Measurements from ENCODE around the gene PPP1CC. TPM values are rescaled to one million over a fixed set of nuclear protein-coding genes. Genes with fewer than 3 reads are reported as not detected.
A peak's percentile ranks its signal among the peaks of the same experiment; 100 is the strongest.
"Not testable (repeated sequence)": the region's sequence is repeated elsewhere in the genome, so short reads cannot be mapped to it uniquely, and the experiment has no call there.

Gene PPP1CC
- total RNA-seq, 2 donors from 2014 or later: 179 to 201 TPM

DNA sequence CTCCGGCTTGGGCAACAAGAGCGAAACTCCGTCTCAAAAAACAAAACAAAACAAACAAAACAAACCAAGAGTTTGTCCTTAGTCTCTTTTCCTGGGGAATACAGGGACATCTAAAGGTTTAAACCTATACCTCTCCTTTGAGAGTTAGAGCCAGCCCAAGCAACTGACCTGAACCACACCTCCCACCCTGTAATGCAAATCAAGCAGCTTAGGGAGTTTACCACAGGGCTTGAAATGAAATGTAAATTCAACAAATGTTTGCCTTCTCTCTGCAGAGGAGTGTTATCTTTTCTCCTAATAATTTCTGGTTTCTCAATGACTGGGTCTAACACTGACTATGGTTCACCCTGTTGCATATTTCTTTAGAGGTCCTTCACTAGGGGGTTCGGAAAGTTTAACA lies 16.7 kb downstream of the PPP1CC start:
- Histone ChIP-seq H3K36me3 (ENCODE audit: control insufficient read depth, insufficient read depth, low read length) (peaks cover 94% of the 10 kb centered on the region), H3K4me1 (ENCODE audit: control insufficient read depth, insufficient read depth, low read length) (no peaks in the 10 kb centered on the region), H3K4me3 (ENCODE audit: low read length) (no peak overlapping the region), H3K27ac (ENCODE audit: low read depth, low read length) (no peak overlapping the region), H3K9ac (ENCODE audit: extremely low read depth, low read length, poor library complexity, severe bottlenecking) (no peak overlapping the region), H3K27me3 (ENCODE audit: control insufficient read depth, insufficient read depth, low read length, poor library complexity, severe bottlenecking) (no peaks in the 10 kb centered on the region), H3K9me3 (ENCODE audit: control insufficient read depth, low read length) (no peaks in the 10 kb centered on the region)
- Mint-ChIP-seq H3K27ac (peak overlapping the region; percentile 14), H3K36me3 (ENCODE audit: low read depth) (peaks cover 82% of the 10 kb centered on the region), H3K9me3 (no peaks in the 10 kb centered on the region), H3K4me3 (no peak overlapping the region), H3K27me3 (ENCODE audit: insufficient read depth) (no peaks in the 10 kb centered on the region), H3K4me1 (peaks cover 16% of the 10 kb centered on the region)
- TF ChIP-seq, protein P1, sequence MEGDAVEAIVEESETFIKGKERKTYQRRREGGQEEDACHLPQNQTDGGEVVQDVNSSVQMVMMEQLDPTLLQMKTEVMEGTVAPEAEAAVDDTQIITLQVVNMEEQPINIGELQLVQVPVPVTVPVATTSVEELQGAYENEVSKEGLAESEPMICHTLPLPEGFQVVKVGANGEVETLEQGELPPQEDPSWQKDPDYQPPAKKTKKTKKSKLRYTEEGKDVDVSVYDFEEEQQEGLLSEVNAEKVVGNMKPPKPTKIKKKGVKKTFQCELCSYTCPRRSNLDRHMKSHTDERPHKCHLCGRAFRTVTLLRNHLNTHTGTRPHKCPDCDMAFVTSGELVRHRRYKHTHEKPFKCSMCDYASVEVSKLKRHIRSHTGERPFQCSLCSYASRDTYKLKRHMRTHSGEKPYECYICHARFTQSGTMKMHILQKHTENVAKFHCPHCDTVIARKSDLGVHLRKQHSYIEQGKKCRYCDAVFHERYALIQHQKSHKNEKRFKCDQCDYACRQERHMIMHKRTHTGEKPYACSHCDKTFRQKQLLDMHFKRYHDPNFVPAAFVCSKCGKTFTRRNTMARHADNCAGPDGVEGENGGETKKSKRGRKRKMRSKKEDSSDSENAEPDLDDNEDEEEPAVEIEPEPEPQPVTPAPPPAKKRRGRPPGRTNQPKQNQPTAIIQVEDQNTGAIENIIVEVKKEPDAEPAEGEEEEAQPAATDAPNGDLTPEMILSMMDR (conservative IDR thresholded peaks at IDR 0.05): no peak
- DNase-seq: peak; percentile 17
- WGBS, 2 experiments (ENCODE audit: insufficient coverage in 1 of 2, insufficient read length in 1 of 2): 98 to 100% methylated on average over 3 to 4 of the region's 4 CpGs

DNA sequence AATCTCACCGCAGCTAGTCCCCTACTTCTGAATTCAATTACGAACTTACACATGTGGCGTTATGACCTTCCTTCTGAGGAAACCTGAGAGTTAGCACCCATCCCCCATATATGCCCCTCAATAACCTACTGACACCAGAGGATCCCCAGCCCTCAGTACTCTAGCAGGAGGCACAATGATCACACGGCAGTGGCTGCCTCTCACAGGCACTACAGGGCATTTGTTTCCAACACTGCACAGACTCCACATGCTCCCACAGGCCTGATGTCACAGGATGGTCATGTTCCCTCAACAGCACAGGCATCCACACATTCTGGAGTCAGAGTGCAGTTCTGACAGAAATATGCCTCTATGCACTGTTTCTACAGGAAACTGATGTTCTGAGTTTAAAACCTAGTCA lies 17.4 kb downstream of the PPP1CC start:
- peak; percentile 38 for DNase-seq
- no peak overlapping the region for H3K4me3 Mint-ChIP-seq
- Histone ChIP-seq H3K4me1 (ENCODE audit: control insufficient read depth, insufficient read depth, low read length) (no peaks in the 10 kb centered on the region), H3K36me3 (ENCODE audit: control insufficient read depth, insufficient read depth, low read length) (peaks cover 94% of the 10 kb centered on the region), H3K9me3 (ENCODE audit: control insufficient read depth, low read length) (no peaks in the 10 kb centered on the region), H3K9ac (ENCODE audit: extremely low read depth, low read length, poor library complexity, severe bottlenecking) (no peak overlapping the region), H3K27ac (ENCODE audit: low read depth, low read length) (no peak overlapping the region), H3K27me3 (ENCODE audit: control insufficient read depth, insufficient read depth, low read length, poor library complexity, severe bottlenecking) (no peaks in the 10 kb centered on the region), H3K4me3 (ENCODE audit: low read length) (no peak overlapping the region)
- H3K36me3 Mint-ChIP-seq (ENCODE audit: low read depth): peaks cover 82% of the 10 kb centered on the region
- H3K4me1 Mint-ChIP-seq: peaks cover 16% of the 10 kb centered on the region
- no peak overlapping the region for H3K27ac Mint-ChIP-seq
- TF ChIP-seq, protein P1 (conservative IDR thresholded peaks at IDR 0.05): no peak
- no peaks in the 10 kb centered on the region for H3K9me3 Mint-ChIP-seq
- 94 to 96% methylated on average over 4 of the region's 4 CpGs for WGBS, 2 experiments (ENCODE audit: insufficient coverage in 1 of 2, insufficient read length in 1 of 2)
- no peaks in the 10 kb centered on the region for H3K27me3 Mint-ChIP-seq (ENCODE audit: insufficient read depth)

DNA sequence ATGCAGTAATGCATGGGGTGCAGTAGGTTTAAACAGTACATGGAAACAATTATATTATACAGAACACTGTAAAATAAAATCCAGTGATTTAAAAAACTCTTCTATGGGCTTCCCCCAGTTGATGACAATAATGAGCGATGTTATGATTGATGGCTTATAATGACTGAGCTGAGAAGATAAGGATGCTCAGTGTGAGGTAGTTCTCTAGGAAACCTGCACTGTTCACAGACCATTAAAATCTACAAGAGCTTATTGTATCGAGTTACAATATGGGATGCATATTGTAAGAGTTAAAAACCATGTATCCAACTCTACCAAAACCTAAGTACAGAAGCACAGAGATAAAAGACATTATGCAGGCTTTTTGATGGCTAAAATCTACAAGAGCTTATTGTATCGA lies 19.8 kb downstream of the PPP1CC start:
- H3K9ac ChIP-seq (ENCODE audit: extremely low read depth, low read length, poor library complexity, severe bottlenecking); H3K27me3 Mint-ChIP-seq (ENCODE audit: insufficient read depth); H3K27me3 ChIP-seq (ENCODE audit: control insufficient read depth, insufficient read depth, low read length, poor library complexity, severe bottlenecking); H3K4me3 ChIP-seq (ENCODE audit: low read length); H3K4me3 Mint-ChIP-seq; DNase-seq; H3K27ac ChIP-seq (ENCODE audit: low read depth, low read length); H3K4me1 ChIP-seq (ENCODE audit: control insufficient read depth, insufficient read depth, low read length); H3K9me3 Mint-ChIP-seq; H3K9me3 ChIP-seq (ENCODE audit: control insufficient read depth, low read length); H3K27ac Mint-ChIP-seq: not testable (repeated sequence)
- peaks cover 97% of the 10 kb centered on the region for H3K36me3 ChIP-seq (ENCODE audit: control insufficient read depth, insufficient read depth, low read length)
- Mint-ChIP-seq H3K4me1 (peaks cover 16% of the 10 kb centered on the region), H3K36me3 (ENCODE audit: low read depth) (peaks cover 84% of the 10 kb centered on the region)
- WGBS, 2 experiments (ENCODE audit: insufficient coverage in 1 of 2, insufficient read length in 1 of 2): 100% methylated on average over 1 of the region's 3 CpGs; no CpG with 5 or more reads in 1 of the 2 experiments

DNA sequence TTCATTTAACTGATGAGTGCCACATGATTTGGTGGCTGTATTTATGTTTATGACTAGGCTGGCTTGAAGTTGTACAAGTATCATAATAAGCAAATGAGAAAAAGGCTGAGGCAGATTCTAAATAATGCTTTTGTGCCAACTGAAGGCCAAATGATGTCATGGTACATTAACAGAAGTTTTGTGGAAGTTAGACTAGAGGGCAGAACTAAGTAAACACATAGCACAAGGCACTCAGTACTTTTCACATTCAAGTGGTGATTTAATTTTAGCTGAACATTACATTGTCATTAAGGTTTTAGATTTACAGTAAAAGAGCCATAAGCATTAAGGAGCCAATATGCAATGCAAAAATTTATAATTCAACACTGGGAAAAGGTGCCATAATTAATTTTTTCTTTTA lies 21.1 kb downstream of the PPP1CC start:
- TF ChIP-seq, protein P1 (conservative IDR thresholded peaks at IDR 0.05): no peak
- H3K27me3 ChIP-seq (ENCODE audit: control insufficient read depth, insufficient read depth, low read length, poor library complexity, severe bottlenecking): no peaks in the 10 kb centered on the region
- H3K36me3 ChIP-seq (ENCODE audit: control insufficient read depth, insufficient read depth, low read length): peaks cover 96% of the 10 kb centered on the region
- H3K27ac Mint-ChIP-seq: no peak overlapping the region
- H3K9me3 Mint-ChIP-seq: no peaks in the 10 kb centered on the region
- H3K27ac ChIP-seq (ENCODE audit: low read depth, low read length): no peak overlapping the region
- no peak overlapping the region for H3K4me3 Mint-ChIP-seq
- no peak overlapping the region for H3K9ac ChIP-seq (ENCODE audit: extremely low read depth, low read length, poor library complexity, severe bottlenecking)
- DNase-seq: no peak
- no peaks in the 10 kb centered on the region for H3K9me3 ChIP-seq (ENCODE audit: control insufficient read depth, low read length)
- peaks cover 6% of the 10 kb centered on the region for H3K4me1 Mint-ChIP-seq
- H3K4me1 ChIP-seq (ENCODE audit: control insufficient read depth, insufficient read depth, low read length): no peaks in the 10 kb centered on the region
- H3K4me3 ChIP-seq (ENCODE audit: low read length): no peak overlapping the region
- H3K27me3 Mint-ChIP-seq (ENCODE audit: insufficient read depth): no peaks in the 10 kb centered on the region
- peaks cover 87% of the 10 kb centered on the region for H3K36me3 Mint-ChIP-seq (ENCODE audit: low read depth)
